A549 treated with CpdA at 1 μM for 4 hours (cell line): ENCODE data around the gene CHRM2. TPM values are rescaled to one million over a fixed set of nuclear protein-coding genes. Genes with fewer than 3 reads are reported as not detected.

Experiments
- total RNA-seq: library from RNA; stranded (reverse); fragments of 200-300 nt; extraction: Qiagen RNA extraction; gene quantifications from 5 replicates; pipeline ENCODE4 v1.2.3, GENCODE V29; 2022; ENCODE audit warnings: low read depth

Gene CHRM2
- total RNA-seq = not detected in 5 replicates

GRCh38 chr7:136868496-136869000, at the start of gene CHRM2:
CHRM2 (plus strand) TSS chr7:136868652; CDS start chr7:137014866, 146,214 bp downstream.

